Skin epidermis (tissue), 12 donors: ENCODE results near the gene ACOT13.
"Not testable (repeated sequence)": the region's sequence is repeated elsewhere in the genome, so short reads cannot be mapped to it uniquely, and the experiment has no call there.

ENCODE experiments used
- H3K27ac ChIP-seq, 21 experiments: fragments of 200-600 bp; sonication (generic) in 11 of 21; one replicate each; pipeline ENCODE4 v1.5.0; 2020; ENCODE audit warnings: mild to moderate bottlenecking in 3 of 21, inconsistent platforms in 2 of 21, moderate library complexity in 2 of 21
- H3K4me3 ChIP-seq, 7 experiments: fragments of 200-600 bp; sonication (generic) in 2 of 7; one replicate each; pipeline ENCODE4 v1.5.0; 2020; ENCODE audit warnings: inconsistent platforms in 2 of 7, mild to moderate bottlenecking in 2 of 7, moderate library complexity in 1 of 7

The ACOT13 gene

DNA sequence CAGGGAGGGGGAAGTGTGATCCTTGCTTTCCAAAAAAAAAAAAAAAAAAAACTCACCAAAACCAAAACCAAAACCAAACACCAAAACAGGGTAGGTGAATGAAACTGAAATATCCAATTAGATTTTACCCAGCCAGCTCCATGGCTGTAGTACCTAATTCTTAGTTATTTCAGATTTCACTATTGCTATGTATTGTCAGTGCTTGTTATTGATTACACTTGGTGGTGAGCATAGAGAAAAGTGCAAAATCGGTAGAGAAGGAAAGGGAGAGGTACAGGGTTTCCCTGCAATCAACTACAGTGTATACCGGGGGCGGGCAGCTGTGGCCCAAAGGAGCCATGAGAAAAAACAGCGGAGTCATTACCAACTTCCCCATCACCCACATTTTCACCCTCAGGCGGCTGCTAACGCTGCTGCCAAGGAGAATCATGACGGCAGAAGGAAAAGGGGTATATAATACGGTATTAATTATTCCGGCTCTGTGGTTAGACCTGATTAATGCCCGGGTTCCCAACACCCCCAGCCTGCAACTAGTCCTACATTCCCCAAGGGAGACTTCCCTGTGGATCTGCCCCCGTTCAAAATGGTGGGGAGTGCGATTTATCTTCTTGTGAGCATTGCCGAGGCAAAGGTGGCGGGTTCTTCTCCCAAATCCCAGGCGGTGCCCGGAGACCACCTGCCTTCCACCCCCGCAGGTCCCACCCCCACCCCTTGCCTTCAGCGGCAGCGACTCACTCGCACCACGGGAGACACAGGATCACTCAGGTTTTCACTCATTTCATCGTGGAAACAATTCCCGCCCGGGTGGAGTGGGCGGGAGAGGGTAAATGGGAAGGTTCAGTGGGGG, 52.5 kb downstream of the ACOT13 start, which contains the start of gene C6orf62:
Gene C6orf62, minus strand, starts transcription at position 30 of the 847 bp plus-strand sequence. CDS start 486 bp downstream, outside the sequence.
- H3K27ac ChIP-seq, result peak within 1 kb of the TSS; percentile 78 to 100 (median 99)
- peak within 1 kb of the TSS; percentile 71 to 91 (median 81) for H3K4me3 ChIP-seq

- peak overlapping the region; percentile 78 to 100 (median 99) for H3K27ac ChIP-seq
- peak overlapping the region; percentile 71 to 91 (median 81) for H3K4me3 ChIP-seq
Observed at GRCh38 chr6:24720131-24720603, 53.3 kb downstream of the ACOT13 start.

DNA sequence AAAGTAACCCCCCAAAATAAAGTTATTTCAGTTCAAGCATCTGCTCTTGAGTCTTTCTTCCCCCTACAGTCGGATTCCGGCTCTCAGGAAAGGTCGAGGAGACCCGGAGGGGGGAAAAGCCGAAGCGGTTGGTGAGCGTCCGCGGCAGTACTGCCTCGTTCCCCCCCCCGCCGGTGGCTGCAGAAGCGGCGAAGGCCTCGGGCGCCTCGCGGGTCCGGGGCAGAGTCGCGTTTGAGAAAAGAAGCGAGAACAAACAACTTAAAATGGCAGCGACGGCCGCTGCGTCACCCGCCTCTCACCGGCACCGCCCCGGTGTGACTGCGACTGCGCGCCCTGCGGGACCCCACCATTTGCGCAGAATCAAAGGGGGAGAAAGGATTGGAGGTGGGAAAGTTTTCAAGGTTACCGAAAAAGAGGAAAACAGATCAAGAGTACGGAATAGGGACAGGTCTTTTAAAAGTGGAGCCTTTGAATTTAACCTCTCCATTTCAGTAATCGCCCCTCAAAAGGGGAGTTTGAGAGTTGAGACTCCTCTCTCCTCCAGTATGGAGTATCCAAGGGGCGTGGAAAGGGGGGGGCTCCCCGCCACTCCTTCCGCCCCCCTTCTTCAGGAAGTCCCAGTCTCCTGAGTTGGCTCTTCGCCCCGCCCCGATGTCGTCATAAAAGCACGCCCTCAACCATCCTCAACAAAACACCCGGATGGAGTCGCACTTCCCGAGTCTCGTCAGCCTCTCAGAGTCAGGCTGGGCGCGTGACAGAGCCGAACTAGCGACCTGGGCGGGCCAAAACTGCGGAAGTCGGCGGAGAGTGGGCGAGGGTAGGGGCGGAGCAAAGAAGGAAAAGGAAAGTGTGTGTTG, 54.0 kb downstream of the ACOT13 start:
- peak overlapping the region; percentile 78 to 100 (median 99) for H3K27ac ChIP-seq
- peak overlapping the region; percentile 71 to 91 (median 81) for H3K4me3 ChIP-seq

GRCh38 chr6:24721461-24722215, 54.8 kb downstream of the ACOT13 start:
- peak overlapping the region; percentile 66 to 100 (median 99) for H3K27ac ChIP-seq
- peak overlapping the region; percentile 40 to 91 (median 77) for H3K4me3 ChIP-seq

DNA sequence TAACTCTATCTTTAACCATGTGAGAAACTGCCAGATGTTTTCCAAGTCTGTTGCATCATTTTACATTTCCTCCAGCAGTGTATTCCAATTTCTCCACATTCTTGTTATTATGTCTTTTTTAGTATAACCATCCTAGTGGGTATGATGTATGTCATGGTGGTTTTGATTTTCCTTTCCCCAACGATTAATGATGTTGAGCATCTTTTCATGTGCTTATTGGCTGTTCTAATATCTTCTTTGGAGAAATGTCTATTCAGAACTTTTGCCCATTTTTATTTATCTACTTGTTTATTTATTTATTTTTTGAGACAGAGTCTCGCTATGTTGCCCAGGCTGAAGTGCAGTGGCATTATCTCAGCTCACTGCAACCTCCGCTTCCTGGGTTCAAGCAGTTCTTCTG, 56.4 kb downstream of the ACOT13 start:
- Histone ChIP-seq H3K4me3 (no peak overlapping the region), H3K27ac (no peak overlapping the region)

DNA sequence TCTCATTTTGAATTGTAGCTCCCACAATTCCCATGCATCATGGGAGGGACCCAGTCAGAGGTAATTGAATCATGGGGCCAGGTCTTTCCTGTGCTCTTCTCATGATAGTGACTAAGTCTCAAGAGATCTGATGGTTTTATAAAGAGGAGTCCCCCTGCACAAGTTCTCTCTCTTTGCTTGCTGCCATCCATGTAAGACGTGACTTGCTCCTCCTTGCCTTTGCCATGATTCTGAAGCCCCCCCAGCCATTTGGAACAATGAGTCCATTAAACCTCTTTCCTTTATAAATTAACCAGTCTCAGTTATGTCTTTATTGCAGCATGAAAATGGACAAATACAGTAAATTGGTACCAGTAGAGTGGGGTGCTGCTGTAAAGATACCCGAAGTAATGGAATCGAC, 63.8 kb downstream of the ACOT13 start:
- not testable (repeated sequence) for H3K27ac ChIP-seq, H3K4me3 ChIP-seq

DNA sequence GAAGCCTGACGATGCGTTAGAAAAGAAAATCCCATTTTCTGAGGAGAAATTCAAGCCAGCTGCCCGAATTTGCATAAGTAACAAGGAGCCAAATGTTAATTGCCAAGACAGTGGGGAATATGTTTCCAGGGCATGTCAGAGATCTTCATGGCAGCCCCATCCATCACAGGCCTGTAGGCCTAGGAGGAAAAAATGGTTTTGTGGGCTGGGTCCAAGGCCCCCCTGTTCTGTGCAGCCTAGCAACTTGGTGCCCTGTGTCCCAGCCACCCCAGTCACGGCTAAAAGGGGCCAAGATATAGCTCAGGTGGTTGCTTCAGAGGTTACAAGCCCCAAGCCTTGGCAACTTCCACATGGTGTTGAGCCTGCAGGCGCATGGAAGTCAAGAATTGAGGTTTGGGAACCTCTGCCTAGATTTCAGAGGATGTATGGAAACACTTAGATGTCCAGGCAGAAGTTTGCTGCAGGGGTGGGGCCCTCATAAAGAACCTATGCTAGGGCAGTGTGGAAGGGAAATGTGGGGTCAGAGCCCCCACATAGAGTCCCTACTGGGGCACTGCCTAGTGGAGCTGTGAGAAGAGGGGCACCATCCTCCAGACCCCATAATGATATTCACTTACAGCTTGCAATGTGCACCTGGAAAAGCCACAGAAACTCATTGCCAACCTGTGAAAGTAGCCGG, 64.7 kb downstream of the ACOT13 start:
- H3K4me3 ChIP-seq, H3K27ac ChIP-seq: not testable (repeated sequence)

- H3K27ac ChIP-seq, result no peak overlapping the region
- H3K4me3 ChIP-seq, result no peak overlapping the region
Observed at GRCh38 chr6:24734166-24734565, 67.3 kb downstream of the ACOT13 start.

- not testable (repeated sequence) for H3K27ac ChIP-seq, H3K4me3 ChIP-seq
Observed at GRCh38 chr6:24734710-24735109, 67.8 kb downstream of the ACOT13 start.

- Histone ChIP-seq H3K4me3 (no peak overlapping the region), H3K27ac (no peak overlapping the region)
Observed at GRCh38 chr6:24738741-24739140, 71.9 kb downstream of the ACOT13 start.

GRCh38 chr6:24740861-24741260, 74.0 kb downstream of the ACOT13 start:
- no peak overlapping the region for H3K4me3 ChIP-seq
- no peak overlapping the region for H3K27ac ChIP-seq

GRCh38 chr6:24742216-24742738, 75.4 kb downstream of the ACOT13 start:
- no peak overlapping the region for H3K4me3 ChIP-seq
- H3K27ac ChIP-seq, result peak overlapping the region in 18 of 21 experiments; percentile 6 to 90 (median 79)

DNA sequence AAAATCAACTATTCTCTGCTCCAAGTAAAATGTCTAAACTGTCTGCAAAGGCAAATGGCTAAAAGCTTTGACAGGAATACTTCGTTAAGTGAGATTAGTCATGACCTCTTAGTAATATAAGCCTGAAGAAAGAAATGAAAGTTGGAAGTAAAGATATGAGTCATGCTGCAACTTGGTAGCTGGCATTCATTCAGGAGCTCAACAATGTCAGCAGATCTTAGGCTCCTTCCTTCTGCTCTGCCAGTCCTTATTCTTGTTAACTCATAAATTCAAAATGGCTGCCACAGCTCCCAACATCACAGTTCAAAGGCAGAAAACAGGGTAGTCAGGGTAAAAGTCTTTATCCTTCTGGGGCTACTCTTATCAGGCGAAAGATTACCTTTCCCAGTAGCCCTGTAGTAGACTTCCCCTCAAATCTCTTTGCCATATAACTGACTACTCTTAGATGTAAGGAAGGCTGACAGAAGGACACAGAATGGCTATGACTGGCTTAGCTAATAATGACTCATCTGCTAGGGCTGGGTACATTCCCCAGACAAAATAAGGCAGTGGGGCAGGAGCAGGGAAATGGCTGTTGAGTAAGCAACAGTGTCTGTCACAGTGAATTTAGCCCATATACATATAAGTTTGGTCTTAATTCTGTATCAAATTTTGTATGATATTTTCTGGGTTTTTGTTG, 76.5 kb downstream of the ACOT13 start:
- Histone ChIP-seq H3K4me3 (peak overlapping the region in 1 of 7 experiments; percentile 11), H3K27ac (peak overlapping the region in 19 of 21 experiments; percentile 48 to 90 (median 79))

- Histone ChIP-seq H3K4me3 (no peak overlapping the region), H3K27ac (peak overlapping the region in 16 of 21 experiments; percentile 48 to 90 (median 82))
Observed at GRCh38 chr6:24743944-24744335, 77.1 kb downstream of the ACOT13 start.

DNA sequence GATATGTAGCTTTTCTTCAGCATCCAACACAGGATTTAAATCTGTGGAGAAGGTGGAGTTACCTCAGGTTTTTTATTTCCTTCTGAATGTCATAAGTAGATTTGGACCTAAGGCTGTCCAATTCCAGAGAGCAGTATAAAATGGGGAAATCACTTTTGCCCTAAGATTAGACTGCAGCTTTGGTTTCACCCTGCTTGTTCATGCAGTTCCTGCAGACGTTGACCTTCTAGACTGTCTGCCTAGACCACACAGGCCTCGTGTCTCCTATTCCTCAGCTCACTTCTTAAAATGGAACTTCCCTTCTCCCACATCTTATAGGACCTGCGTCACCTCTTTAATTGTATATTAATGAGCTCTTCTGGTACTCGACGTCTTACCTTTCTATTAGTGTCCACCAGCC, 78.0 kb downstream of the ACOT13 start:
- Histone ChIP-seq H3K27ac (peak overlapping the region in 6 of 21 experiments; percentile 6 to 88 (median 83)), H3K4me3 (no peak overlapping the region)

GRCh38 chr6:24749297-24749696, 82.4 kb downstream of the ACOT13 start:
- H3K4me3 ChIP-seq, result no peak overlapping the region
- H3K27ac ChIP-seq, result peak overlapping the region in 5 of 21 experiments; percentile 3 to 54 (median 34)

- H3K4me3 ChIP-seq, H3K27ac ChIP-seq: not testable (repeated sequence)
Observed at GRCh38 chr6:24750878-24751277, 84.0 kb downstream of the ACOT13 start.

DNA sequence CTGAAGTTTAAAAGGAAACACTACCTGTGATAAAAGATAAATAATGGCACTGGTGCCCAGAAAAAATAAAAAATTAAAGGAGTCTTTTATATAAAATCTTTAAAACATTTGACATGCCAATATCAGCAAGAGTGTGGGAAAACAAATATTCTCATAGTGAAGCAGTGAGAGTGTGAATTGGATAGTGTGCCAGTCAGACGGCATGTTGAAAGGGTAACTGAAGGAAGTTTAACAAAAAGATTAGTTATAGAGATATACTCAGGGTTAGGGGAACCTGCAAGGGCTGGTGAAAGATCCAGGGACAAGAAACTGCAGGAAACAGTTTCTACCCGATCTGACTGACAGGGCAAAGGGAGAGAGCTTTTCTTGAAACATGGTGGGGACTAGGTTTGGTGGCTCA, 85.6 kb downstream of the ACOT13 start:
- no peak overlapping the region for H3K4me3 ChIP-seq
- no peak overlapping the region for H3K27ac ChIP-seq
